HepG2 (cell line): ENCODE measurements around the gene ITPR1. TPM values are rescaled to one million over a fixed set of nuclear protein-coding genes. Genes with fewer than 3 reads are reported as not detected.
A peak's percentile ranks its signal among the peaks of the same experiment; 100 is the strongest.

Experiments
- BRF2 ChIP-seq: sonication (generic); formaldehyde crosslinking; IDR thresholded peaks from 2 replicates; pipeline ENCODE4 v1.8.1; 2022; ENCODE audit warnings: mild to moderate bottlenecking, missing genetic modification reagents
- CBFB ChIP-seq: sonication (generic); formaldehyde crosslinking; IDR thresholded peaks from 2 replicates; pipeline ENCODE4 v1.4.0; 2020; ENCODE audit warnings: missing genetic modification reagents
- FOXP4 ChIP-seq: sonication (generic); formaldehyde crosslinking; IDR thresholded peaks from 2 replicates; pipeline ENCODE4 v1.4.0; 2020; ENCODE audit warnings: missing genetic modification reagents
- GLMP ChIP-seq: sonication (generic); formaldehyde crosslinking; IDR thresholded peaks from 2 replicates; pipeline ENCODE4 v1.9.0; 2021; ENCODE audit warnings: missing genetic modification reagents, mild to moderate bottlenecking, borderline replicate concordance
- HNF4G ChIP-seq, 2 experiments: sonication (generic) in 1 of 2; formaldehyde crosslinking in 1 of 2; IDR thresholded peaks; 2 replicates each; pipeline versions ENCODE4 v1.4.0 to v1.6.1; 2011 to 2020; ENCODE audit warnings: borderline replicate concordance in 2 of 2, low read depth in 2 of 2, mild to moderate bottlenecking in 2 of 2, low read length in 1 of 2, missing genetic modification reagents in 1 of 2, moderate library complexity in 1 of 2
- NR2F1 ChIP-seq, 2 experiments: fragments of 450-650 bp in 1 of 2; formaldehyde crosslinking in 1 of 2; IDR thresholded peaks; 2 replicates each; pipeline versions ENCODE4 v1.5.0 to v1.6.1; 2016 to 2020; ENCODE audit warnings: mild to moderate bottlenecking in 1 of 2, missing compliant biosample characterization in 1 of 2, missing genetic modification reagents in 1 of 2, moderate library complexity in 1 of 2
- NR2F6 ChIP-seq, 2 experiments: IDR thresholded peaks; 2 replicates each; pipeline ENCODE4 v1.6.1; 2016; ENCODE audit warnings: antibody characterized with exemption in 1 of 2, mild to moderate bottlenecking in 1 of 2
- POGZ ChIP-seq: sonication (generic); formaldehyde crosslinking; IDR thresholded peaks from 2 replicates; pipeline ENCODE4 v1.4.0; 2020; ENCODE audit warnings: mild to moderate bottlenecking, missing genetic modification reagents
- RCOR2 ChIP-seq: IDR thresholded peaks from 2 replicates; pipeline ENCODE4 v1.6.1; 2016; ENCODE audit warnings: missing biosample characterization, missing genetic modification reagents
- TAF1 ChIP-seq: sonication (generic); formaldehyde crosslinking; IDR thresholded peaks from 2 replicates; pipeline ENCODE4 v1.4.0; 2020; ENCODE audit warnings: missing genetic modification reagents
- YEATS4 ChIP-seq: sonication (generic); formaldehyde crosslinking; IDR thresholded peaks from 2 replicates; pipeline ENCODE4 v1.4.0; 2020; ENCODE audit warnings: missing genetic modification reagents, borderline replicate concordance
- ZNF251 ChIP-seq: sonication (generic); formaldehyde crosslinking; IDR thresholded peaks from 2 replicates; pipeline ENCODE4 v1.9.0; 2021; ENCODE audit warnings: mild to moderate bottlenecking, missing genetic modification reagents
- ZNF639 ChIP-seq: conservative IDR thresholded peaks from 2 replicates; pipeline ENCODE4 v1.6.1; 2018; ENCODE audit warnings: missing genetic modification reagents
- polyA plus RNA-seq, 8 experiments: library from polyadenylated mRNA; depleted of rRNA in 3 of 8; stranded (reverse) in 7 of 8; unstranded in 1 of 8; fragments of >200 nt; fragmentation: Illumina TruSeq in 4 of 8; extraction: Trizol in 4 of 8; gene quantifications; 2 replicates each; pipeline versions ENCODE4 v1.2.1 to v1.2.3, GENCODE V29; 2011 to 2016; ENCODE audit warnings: low read depth in 4 of 8, missing spikeins in 1 of 8, mixed read lengths in 1 of 8; ENCODE audit not compliant: insufficient read depth in 1 of 8
- total RNA-seq, 5 experiments: library from RNA; depleted of rRNA; stranded (reverse); fragments of >200 nt; fragmentation: Illumina TruSeq; extraction: Trizol; gene quantifications; 2 replicates each; pipeline ENCODE4 v1.2.3, GENCODE V29; 2016; ENCODE audit warnings: low read depth in 1 of 5
- TF ChIP-seq, protein P1 (sequence below): IDR thresholded peaks from 2 replicates; pipeline ENCODE4 v1.6.1; 2016; ENCODE audit warnings: low read depth, control low read depth
- TF ChIP-seq, protein P2 (sequence below): IDR thresholded peaks from 2 replicates; pipeline ENCODE4 v1.6.1; 2016; ENCODE audit warnings: low read depth
- TF ChIP-seq, protein P3 (sequence below): IDR thresholded peaks from 2 replicates; pipeline ENCODE4 v1.4.0; 2020; ENCODE audit warnings: mild to moderate bottlenecking, missing genetic modification reagents

The ITPR1 gene
- total and polyA plus RNA-seq, 2 of the 13 experiments (the other 11 are each of a cell fraction or from before 2014, with no cell fraction given) = 10.0 to 11.4 TPM

GRCh38 chr3:4780545-4780957 lies 287.4 kb downstream of the ITPR1 start (continued):
- TF ChIP-seq HNF4G (IDR thresholded peaks at IDR 0.05; ENCODE audit: borderline replicate concordance, low read depth, low read length) (peak; percentile 63), HNF4G (CRISPR knock-in tag; IDR thresholded peaks at IDR 0.05; ENCODE audit: borderline replicate concordance, low read depth) (no peak), ZNF639 (no peak), YEATS4 (CRISPR knock-in tag) (no peak), ZNF251 (no peak), FOXP4 (CRISPR knock-in tag) (0 out of 2 replicates have a peak, but pooled peaks have one; percentile 13), NR2F1 (CRISPR knock-in tag; IDR thresholded peaks at IDR 0.05) (peak; percentile 41 to 57; a peak in 2 of 4 replicates), GLMP (CRISPR knock-in tag) (no peak), TAF1 (CRISPR knock-in tag) (no peak), POGZ (CRISPR knock-in tag) (peak; percentile 76), NR2F6 (IDR thresholded peaks at IDR 0.05) (peak; percentile 73), NR2F6 (CRISPR knock-in tag; IDR thresholded peaks at IDR 0.05) (peak; percentile 72), BRF2 (CRISPR knock-in tag) (0 out of 2 replicates have a peak, but pooled peaks have one; percentile 24), CBFB (CRISPR knock-in tag) (no peak), RCOR2 (CRISPR knock-in tag) (0 out of 2 replicates have a peak, but pooled peaks have one; percentile 31)
- TF ChIP-seq, protein P1, sequence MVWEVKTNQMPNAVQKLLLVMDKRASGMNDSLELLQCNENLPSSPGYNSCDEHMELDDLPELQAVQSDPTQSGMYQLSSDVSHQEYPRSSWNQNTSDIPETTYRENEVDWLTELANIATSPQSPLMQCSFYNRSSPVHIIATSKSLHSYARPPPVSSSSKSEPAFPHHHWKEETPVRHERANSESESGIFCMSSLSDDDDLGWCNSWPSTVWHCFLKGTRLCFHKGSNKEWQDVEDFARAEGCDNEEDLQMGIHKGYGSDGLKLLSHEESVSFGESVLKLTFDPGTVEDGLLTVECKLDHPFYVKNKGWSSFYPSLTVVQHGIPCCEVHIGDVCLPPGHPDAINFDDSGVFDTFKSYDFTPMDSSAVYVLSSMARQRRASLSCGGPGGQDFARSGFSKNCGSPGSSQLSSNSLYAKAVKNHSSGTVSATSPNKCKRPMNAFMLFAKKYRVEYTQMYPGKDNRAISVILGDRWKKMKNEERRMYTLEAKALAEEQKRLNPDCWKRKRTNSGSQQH = no peak
- TF ChIP-seq, protein P2, sequence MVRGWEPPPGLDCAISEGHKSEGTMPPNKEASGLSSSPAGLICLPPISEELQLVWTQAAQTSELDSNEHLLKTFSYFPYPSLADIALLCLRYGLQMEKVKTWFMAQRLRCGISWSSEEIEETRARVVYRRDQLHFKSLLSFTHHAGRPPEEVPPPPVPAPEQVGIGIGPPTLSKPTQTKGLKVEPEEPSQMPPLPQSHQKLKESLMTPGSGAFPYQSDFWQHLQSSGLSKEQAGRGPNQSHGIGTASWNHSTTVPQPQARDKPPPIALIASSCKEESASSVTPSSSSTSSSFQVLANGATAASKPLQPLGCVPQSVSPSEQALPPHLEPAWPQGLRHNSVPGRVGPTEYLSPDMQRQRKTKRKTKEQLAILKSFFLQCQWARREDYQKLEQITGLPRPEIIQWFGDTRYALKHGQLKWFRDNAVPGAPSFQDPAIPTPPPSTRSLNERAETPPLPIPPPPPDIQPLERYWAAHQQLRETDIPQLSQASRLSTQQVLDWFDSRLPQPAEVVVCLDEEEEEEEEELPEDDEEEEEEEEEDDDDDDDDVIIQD (CRISPR knock-in tag) = 0 out of 2 replicates have a peak, but pooled peaks have one; percentile 30
- TF ChIP-seq, protein P3, sequence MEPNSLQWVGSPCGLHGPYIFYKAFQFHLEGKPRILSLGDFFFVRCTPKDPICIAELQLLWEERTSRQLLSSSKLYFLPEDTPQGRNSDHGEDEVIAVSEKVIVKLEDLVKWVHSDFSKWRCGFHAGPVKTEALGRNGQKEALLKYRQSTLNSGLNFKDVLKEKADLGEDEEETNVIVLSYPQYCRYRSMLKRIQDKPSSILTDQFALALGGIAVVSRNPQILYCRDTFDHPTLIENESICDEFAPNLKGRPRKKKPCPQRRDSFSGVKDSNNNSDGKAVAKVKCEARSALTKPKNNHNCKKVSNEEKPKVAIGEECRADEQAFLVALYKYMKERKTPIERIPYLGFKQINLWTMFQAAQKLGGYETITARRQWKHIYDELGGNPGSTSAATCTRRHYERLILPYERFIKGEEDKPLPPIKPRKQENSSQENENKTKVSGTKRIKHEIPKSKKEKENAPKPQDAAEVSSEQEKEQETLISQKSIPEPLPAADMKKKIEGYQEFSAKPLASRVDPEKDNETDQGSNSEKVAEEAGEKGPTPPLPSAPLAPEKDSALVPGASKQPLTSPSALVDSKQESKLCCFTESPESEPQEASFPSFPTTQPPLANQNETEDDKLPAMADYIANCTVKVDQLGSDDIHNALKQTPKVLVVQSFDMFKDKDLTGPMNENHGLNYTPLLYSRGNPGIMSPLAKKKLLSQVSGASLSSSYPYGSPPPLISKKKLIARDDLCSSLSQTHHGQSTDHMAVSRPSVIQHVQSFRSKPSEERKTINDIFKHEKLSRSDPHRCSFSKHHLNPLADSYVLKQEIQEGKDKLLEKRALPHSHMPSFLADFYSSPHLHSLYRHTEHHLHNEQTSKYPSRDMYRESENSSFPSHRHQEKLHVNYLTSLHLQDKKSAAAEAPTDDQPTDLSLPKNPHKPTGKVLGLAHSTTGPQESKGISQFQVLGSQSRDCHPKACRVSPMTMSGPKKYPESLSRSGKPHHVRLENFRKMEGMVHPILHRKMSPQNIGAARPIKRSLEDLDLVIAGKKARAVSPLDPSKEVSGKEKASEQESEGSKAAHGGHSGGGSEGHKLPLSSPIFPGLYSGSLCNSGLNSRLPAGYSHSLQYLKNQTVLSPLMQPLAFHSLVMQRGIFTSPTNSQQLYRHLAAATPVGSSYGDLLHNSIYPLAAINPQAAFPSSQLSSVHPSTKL (CRISPR knock-in tag) = peak; percentile 85
